Ovary (tissue), 3 donors: ENCODE data around the gene PLXDC2.

Experiments used
- CTCF ChIP-seq, 3 donors: fragments of 450-650 bp in 2 of 3; fragments of 200-600 bp in 1 of 3; IDR thresholded peaks; one replicate each; pipeline versions ENCODE4 v1.5.1 to v1.8.0; 2016 to 2022; ENCODE audit warnings: antibody characterized with exemption in 3 of 3, mild to moderate bottlenecking in 1 of 3
- EP300 ChIP-seq: sonication (generic); formaldehyde crosslinking; IDR thresholded peaks from one replicate; pipeline ENCODE4 v1.6.1; 2017; ENCODE audit warnings: antibody characterized with exemption
- donor health status: DM: no; HTN: no; CAD: no.

- TF ChIP-seq CTCF (IDR thresholded peaks at IDR 0.05) (no peak), EP300 (no peak)
These were observed 16.1 kb upstream of the PLXDC2 start for GRCh38 chr10:19800161-19800560.
